Measurements from ENCODE around the gene GSC.
"Not testable (repeated sequence)": the region's sequence is repeated elsewhere in the genome, so short reads cannot be mapped to it uniquely, and the experiment has no call there.

GSC gene

DNA sequence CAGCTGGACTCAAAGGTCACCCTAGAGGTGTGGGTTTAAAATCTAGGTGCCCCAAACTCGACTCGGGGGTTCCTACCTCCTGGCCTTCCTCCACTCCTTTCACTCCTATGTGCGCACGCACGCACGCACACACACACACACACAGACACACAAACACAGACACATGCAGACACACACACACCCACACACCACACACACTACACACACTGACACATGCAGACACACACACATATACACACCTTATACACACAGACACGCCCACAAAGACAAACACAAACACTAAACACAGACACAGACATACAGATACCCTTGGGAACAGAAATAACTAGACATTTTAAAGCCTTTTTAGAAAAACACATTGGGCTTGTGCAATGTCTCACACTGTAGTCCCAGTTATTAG lies 31.8 kb downstream of the GSC start:
- no peak for DNase-seq

DNA sequence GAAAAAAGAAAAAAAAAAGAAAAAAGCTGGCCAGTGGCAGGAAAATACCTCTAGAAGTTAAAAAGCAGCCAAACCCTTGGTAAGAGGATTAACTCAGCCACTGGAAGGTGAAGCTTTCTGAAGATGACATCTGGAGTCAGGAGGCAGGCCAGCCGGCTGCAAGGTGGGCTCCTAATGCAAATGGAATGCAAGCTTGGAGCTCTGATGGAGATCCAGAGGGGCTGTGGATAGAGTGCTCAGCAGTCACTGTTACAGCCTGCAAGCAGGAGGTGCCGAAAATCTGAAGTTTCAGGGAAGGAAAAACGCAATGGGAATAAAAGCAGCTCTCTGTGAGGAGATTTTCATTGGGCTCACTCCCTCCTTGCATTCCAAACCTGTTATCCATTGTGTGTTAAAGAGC lies 41.0 kb downstream of the GSC start:
- no peak for DNase-seq

DNA sequence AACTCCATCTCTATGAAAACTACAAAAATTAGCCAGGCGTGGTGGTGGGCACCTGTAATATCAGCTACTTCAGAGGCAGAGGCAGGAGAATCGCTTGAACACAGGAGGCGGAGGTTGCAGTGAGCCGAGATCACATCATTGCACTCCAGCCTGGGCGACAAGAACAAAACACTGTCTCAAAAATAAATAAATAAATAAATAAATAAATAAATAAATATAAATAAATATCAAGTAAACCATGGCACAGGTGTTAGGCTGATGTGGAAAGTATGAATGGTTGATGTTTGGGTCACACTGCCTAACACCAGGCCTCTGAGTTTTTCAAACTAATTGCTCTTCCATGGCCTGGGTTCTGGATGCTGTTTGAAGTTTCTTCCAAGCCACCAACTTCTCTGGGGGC lies 41.5 kb downstream of the GSC start:
- DNase-seq, result not testable (repeated sequence)

DNA sequence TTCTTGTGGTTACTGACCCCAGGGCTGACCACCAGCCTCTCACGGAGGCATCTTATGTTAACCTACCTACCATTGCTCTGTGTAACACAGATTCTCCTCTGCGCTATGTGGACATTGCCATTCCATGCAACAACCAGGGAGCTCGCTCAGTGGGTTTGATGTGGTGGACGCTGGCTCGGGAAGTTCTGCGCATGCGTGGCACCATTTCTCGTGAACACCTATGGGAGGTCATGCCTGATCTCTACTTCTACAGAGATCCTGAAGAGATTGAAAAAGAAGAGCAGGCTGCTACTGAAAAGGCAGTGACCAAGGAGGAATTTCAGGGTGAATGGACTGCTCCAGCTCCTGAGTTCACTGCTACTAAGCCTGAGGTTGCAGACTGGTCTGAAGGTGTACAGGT lies 43.3 kb downstream of the GSC start:
- not testable (repeated sequence) for DNase-seq

DNA sequence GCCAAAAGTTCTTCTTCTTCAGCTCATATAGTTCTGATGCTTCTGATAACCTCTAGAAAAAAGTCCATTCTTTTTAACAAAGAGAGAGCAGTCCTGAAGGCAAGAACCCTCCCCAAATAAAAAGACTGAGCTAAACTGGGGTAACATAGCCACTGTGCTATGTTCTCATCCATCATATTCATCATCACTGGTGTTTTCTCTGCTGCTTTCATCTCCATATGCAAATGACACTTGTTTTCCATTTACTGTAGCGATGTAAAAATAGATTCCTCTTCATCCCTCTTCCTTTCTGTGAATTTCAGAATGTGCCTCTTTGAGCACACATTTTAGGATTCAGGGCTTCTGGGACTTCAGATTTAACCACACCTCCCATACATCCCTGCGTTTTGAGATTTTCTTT lies 44.9 kb downstream of the GSC start:
- no peak for DNase-seq

DNA sequence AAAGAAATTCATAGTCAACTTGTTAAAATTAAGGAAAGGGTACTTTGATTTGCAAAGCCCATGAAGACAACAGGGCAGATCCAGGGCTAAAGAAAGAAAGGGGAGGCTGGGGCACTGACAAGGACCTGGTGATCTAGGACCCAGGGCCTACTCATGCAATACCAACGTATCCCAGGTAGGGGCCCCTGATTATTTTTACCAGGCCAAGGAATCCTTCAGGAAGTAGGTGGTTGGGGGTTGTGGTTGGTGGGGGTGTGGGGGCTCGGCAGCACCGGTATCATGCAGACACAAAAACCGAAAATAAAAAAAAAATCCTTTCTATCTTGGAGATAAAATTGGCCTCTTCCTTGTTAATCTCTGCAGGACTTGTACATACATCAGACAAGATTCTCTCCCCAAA lies 47.5 kb downstream of the GSC start:
- no peak for DNase-seq
